GM19463 (cell line): Measurements from ENCODE around the gene IKZF2.

Experiments
- ATAC-seq: cut with Tn5 transposase; IDR thresholded peaks from one replicate; pipeline ENCODE4 v1.9.1; 2021; ENCODE audit warnings: mild to moderate bottlenecking, moderate library complexity; ENCODE audit not compliant: unreplicated experiment

IKZF2 gene

GRCh38 chr2:213104092-213104902 lies 47.1 kb downstream of the IKZF2 start:
- no peak for ATAC-seq

GRCh38 chr2:213101692-213102460 lies 49.5 kb downstream of the IKZF2 start:
- no peak for ATAC-seq

GRCh38 chr2:213101109-213101508 lies 50.3 kb downstream of the IKZF2 start:
- no peak for ATAC-seq

GRCh38 chr2:213098612-213099011 lies 52.8 kb downstream of the IKZF2 start:
- no peak for ATAC-seq

GRCh38 chr2:213091765-213092164 lies 59.6 kb downstream of the IKZF2 start:
- ATAC-seq = no peak

- ATAC-seq = no peak
Observed at GRCh38 chr2:213090772-213091171, 60.6 kb downstream of the IKZF2 start.

GRCh38 chr2:213089438-213089837 lies 62.0 kb downstream of the IKZF2 start:
- no peak for ATAC-seq

GRCh38 chr2:213087040-213087439 lies 64.4 kb downstream of the IKZF2 start:
- ATAC-seq = peak; percentile 69

GRCh38 chr2:213086571-213086970 lies 64.8 kb downstream of the IKZF2 start:
- ATAC-seq = no peak

GRCh38 chr2:213086050-213086449 lies 65.4 kb downstream of the IKZF2 start:
- ATAC-seq = no peak

GRCh38 chr2:213085538-213085937 lies 65.9 kb downstream of the IKZF2 start:
- no peak for ATAC-seq

GRCh38 chr2:213084261-213084660 lies 67.2 kb downstream of the IKZF2 start:
- no peak for ATAC-seq

- no peak for ATAC-seq
Observed at GRCh38 chr2:213080969-213081617, 70.3 kb downstream of the IKZF2 start.

- no peak for ATAC-seq
Observed at GRCh38 chr2:213079756-213080155, 71.7 kb downstream of the IKZF2 start.

GRCh38 chr2:213078686-213079085 lies 72.7 kb downstream of the IKZF2 start:
- no peak for ATAC-seq

GRCh38 chr2:213069531-213069930 lies 81.9 kb downstream of the IKZF2 start:
- ATAC-seq = no peak

GRCh38 chr2:213068676-213069359 lies 82.6 kb downstream of the IKZF2 start:
- no peak for ATAC-seq

GRCh38 chr2:213067888-213068287 lies 83.5 kb downstream of the IKZF2 start:
- ATAC-seq = no peak

GRCh38 chr2:213066443-213066743 lies 85.0 kb downstream of the IKZF2 start:
- ATAC-seq = no peak

GRCh38 chr2:213065583-213066442 lies 85.6 kb downstream of the IKZF2 start:
- peak; percentile 55 for ATAC-seq
